HEK293T (cell line): ENCODE measurements around the gene PPL.

ENCODE experiments used
- ARNT ChIP-seq: fragments of 450-650 bp; IDR thresholded peaks from 2 replicates; pipeline ENCODE4 v1.6.1; 2017; ENCODE audit warnings: mild to moderate bottlenecking
- BHLHE40 ChIP-seq: fragments of 450-650 bp; IDR thresholded peaks from 2 replicates; pipeline ENCODE4 v1.6.1; 2016; ENCODE audit warnings: mild to moderate bottlenecking, moderate library complexity, borderline replicate concordance
- ELF4 ChIP-seq: fragments of 450-650 bp; IDR thresholded peaks from 2 replicates; pipeline ENCODE4 v1.6.1; 2017; ENCODE audit warnings: antibody characterized with exemption
- FOXA1 ChIP-seq: fragments of 450-650 bp; IDR thresholded peaks from 2 replicates; pipeline ENCODE4 v1.6.1; 2016; ENCODE audit warnings: mild to moderate bottlenecking
- FOXK2 ChIP-seq: fragments of 450-650 bp; IDR thresholded peaks from 2 replicates; pipeline ENCODE4 v1.6.1; 2016; ENCODE audit warnings: mild to moderate bottlenecking
- HDGF ChIP-seq: fragments of 450-650 bp; IDR thresholded peaks from 2 replicates; pipeline ENCODE4 v1.6.1; 2017; ENCODE audit warnings: antibody characterized with exemption, borderline replicate concordance
- L3MBTL2 ChIP-seq: fragments of 450-650 bp; conservative IDR thresholded peaks from 2 replicates; pipeline ENCODE4 v1.6.1; 2016; ENCODE audit warnings: mild to moderate bottlenecking
- NFRKB ChIP-seq: fragments of 450-650 bp; IDR thresholded peaks from 2 replicates; pipeline ENCODE4 v1.6.1; 2016; ENCODE audit warnings: mild to moderate bottlenecking, moderate library complexity
- SP1 ChIP-seq: fragments of 450-650 bp; IDR thresholded peaks from 2 replicates; pipeline ENCODE4 v1.6.1; 2017
- SUZ12 ChIP-seq: fragments of 450-650 bp; IDR thresholded peaks from 2 replicates; pipeline ENCODE4 v1.6.1; 2016; ENCODE audit warnings: mild to moderate bottlenecking
- TARDBP ChIP-seq: fragments of 450-650 bp; IDR thresholded peaks from 2 replicates; pipeline ENCODE4 v1.6.1; 2016

DNA sequence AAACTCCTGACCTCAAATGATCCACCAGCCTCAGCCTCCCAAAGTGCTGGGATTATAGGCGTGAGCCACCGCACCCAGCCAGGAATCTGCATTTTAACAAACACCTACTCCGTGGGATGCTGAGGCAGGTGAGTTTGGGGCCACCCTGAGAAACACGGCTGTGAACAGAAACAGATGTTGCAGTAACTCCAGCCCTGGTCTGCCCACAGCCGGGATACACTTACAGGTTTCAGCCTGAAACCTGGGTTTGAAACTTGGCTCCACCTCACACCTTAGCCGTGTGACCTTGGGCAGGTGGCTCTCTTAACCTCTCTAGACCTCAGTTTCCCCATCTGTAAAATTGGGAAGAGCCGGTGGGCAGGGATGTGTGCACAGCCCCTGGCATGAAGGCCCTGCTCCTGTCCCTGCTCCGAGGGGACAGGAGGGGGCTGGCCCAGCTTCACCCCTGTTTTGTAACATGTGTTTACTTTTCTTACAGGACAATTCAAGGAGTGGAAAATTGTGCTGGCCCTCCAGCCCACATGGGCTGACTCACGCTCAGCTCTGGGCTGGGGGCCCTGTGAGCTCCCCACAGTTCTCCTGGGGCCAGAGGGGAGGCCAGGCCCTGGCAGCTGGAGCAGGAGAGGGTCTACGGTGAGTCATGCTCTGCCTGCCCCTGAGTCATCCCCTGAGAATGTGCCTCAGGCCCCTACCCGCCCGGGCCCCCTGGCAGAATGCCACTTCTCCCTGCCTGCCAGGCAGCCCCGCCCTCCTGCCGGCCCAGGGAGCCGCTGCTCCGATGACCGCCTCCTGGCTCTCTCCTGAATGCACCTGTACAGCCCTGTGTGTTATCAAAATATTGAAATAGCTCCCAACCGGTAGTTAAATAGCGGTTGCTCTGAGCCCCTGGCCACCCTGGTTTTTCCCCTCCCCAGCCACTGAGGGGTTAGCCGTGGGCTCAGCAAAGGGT, 7.7 kb upstream of the PPL start:
- TF ChIP-seq SP1 (no peak), FOXK2 (no peak), L3MBTL2 (no peak), HDGF (no peak), NFRKB (no peak), FOXA1 (no peak), ARNT (no peak), BHLHE40 (no peak), SUZ12 (no peak), ELF4 (no peak), TARDBP (no peak)
